ENCODE measurements around the gene REN. TPM values are rescaled to one million over a fixed set of nuclear protein-coding genes. Genes with fewer than 3 reads are reported as not detected.

The REN gene
- total RNA-seq, 4 donors from 2014 or later: 0.38 to 0.99 TPM; not detected in 2

- no peak for DNase-seq
- intact Hi-C loops (cut with DNase I): no loop called here
- H3K9me3 ChIP-seq: no peaks in the 10 kb centered on the region
- H3K4me1 ChIP-seq: peaks cover 28 to 61% (median 35%) of the 10 kb centered on the region in 3 donors
- no peak overlapping the region for H3K4me3 ChIP-seq
- no peaks in the 10 kb centered on the region for H3K27me3 ChIP-seq
- H3K27ac ChIP-seq: peak overlapping the region in 1 of 4 donors; percentile 79
- peaks cover 0 to 57% (median 18%) of the 10 kb centered on the region in 3 donors for H3K36me3 ChIP-seq
- no peak for TF ChIP-seq POLR2A (IDR thresholded peaks at IDR 0.05)
- TF ChIP-seq, protein P1, sequence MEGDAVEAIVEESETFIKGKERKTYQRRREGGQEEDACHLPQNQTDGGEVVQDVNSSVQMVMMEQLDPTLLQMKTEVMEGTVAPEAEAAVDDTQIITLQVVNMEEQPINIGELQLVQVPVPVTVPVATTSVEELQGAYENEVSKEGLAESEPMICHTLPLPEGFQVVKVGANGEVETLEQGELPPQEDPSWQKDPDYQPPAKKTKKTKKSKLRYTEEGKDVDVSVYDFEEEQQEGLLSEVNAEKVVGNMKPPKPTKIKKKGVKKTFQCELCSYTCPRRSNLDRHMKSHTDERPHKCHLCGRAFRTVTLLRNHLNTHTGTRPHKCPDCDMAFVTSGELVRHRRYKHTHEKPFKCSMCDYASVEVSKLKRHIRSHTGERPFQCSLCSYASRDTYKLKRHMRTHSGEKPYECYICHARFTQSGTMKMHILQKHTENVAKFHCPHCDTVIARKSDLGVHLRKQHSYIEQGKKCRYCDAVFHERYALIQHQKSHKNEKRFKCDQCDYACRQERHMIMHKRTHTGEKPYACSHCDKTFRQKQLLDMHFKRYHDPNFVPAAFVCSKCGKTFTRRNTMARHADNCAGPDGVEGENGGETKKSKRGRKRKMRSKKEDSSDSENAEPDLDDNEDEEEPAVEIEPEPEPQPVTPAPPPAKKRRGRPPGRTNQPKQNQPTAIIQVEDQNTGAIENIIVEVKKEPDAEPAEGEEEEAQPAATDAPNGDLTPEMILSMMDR (IDR thresholded peaks at IDR 0.05): no peak
- 52 to 67% methylated on average over 8 of the region's 8 CpGs for WGBS, 2 donors
Observed at GRCh38 chr1:204126386-204126785, 39.8 kb downstream of the REN start.

GRCh38 chr1:204125759-204126351 lies 40.3 kb downstream of the REN start:
- intact Hi-C loops (cut with DNase I): no loop called here
- Histone ChIP-seq H3K27me3 (no peaks in the 10 kb centered on the region), H3K9me3 (no peaks in the 10 kb centered on the region), H3K4me1 (peaks cover 23 to 55% (median 30%) of the 10 kb centered on the region in 3 donors), H3K27ac (no peak overlapping the region), H3K4me3 (no peak overlapping the region), H3K36me3 (peaks cover 0 to 63% (median 18%) of the 10 kb centered on the region in 3 donors)
- TF ChIP-seq, protein P1 (IDR thresholded peaks at IDR 0.05): no peak
- no peak for TF ChIP-seq POLR2A (IDR thresholded peaks at IDR 0.05)
- no peak for DNase-seq
- 80 to 91% methylated on average over 3 to 15 of the region's 18 CpGs for WGBS, 2 donors

DNA sequence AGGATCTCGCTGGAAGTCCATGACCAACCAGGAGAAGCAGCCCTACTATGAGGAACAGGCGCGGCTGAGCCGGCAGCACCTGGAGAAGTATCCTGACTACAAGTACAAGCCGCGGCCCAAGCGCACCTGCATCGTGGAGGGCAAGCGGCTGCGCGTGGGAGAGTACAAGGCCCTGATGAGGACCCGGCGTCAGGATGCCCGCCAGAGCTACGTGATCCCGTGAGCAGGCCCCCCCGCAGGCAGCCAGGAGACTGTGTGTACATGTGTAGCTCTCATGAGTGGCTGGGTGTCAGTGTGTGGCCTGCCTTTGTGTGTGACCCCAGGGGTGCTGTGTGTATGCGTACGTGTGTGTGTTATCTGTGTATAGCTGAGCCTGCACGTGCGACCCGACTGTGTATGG lies 41.5 kb downstream of the REN start:
- Histone ChIP-seq H3K9me3 (no peaks in the 10 kb centered on the region), H3K4me1 (peaks cover 11 to 43% (median 20%) of the 10 kb centered on the region in 3 donors), H3K36me3 (peaks cover 6 to 75% (median 18%) of the 10 kb centered on the region in 3 donors), H3K4me3 (no peak overlapping the region), H3K27me3 (no peaks in the 10 kb centered on the region), H3K27ac (no peak overlapping the region)
- no peak for TF ChIP-seq POLR2A (IDR thresholded peaks at IDR 0.05)
- TF ChIP-seq, protein P1 (IDR thresholded peaks at IDR 0.05): no peak
- no peak for DNase-seq
- WGBS, 2 donors: 87 to 93% methylated on average over 3 to 18 of the region's 22 CpGs
- intact Hi-C loops (cut with DNase I): loop anchor here (5.0 kb wide), 2 partner anchors 57 to 252 kb away; no protein-coding TSS in a partner anchor

GRCh38 chr1:204123376-204123775 lies 42.8 kb downstream of the REN start:
- WGBS, 2 donors: 71 to 80% methylated on average over 5 of the region's 9 CpGs
- H3K27me3 ChIP-seq: no peaks in the 10 kb centered on the region
- H3K4me3 ChIP-seq: no peak overlapping the region
- TF ChIP-seq, protein P1 (IDR thresholded peaks at IDR 0.05): peak in 2 of 6 experiments; percentile 26 to 49
- no peak for TF ChIP-seq POLR2A (IDR thresholded peaks at IDR 0.05)
- DNase-seq: no peak
- H3K4me1 ChIP-seq: peaks cover 0 to 30% (median 9%) of the 10 kb centered on the region in 3 donors
- intact Hi-C loops (cut with DNase I): loop anchor here (5.0 kb wide), 2 partner anchors 56 to 251 kb away; no protein-coding TSS in a partner anchor
- H3K27ac ChIP-seq: no peak overlapping the region
- H3K9me3 ChIP-seq: no peaks in the 10 kb centered on the region
- H3K36me3 ChIP-seq: peaks cover 6 to 88% (median 18%) of the 10 kb centered on the region in 3 donors

GRCh38 chr1:204121840-204122555 lies 44.1 kb downstream of the REN start:
- H3K9me3 ChIP-seq: no peaks in the 10 kb centered on the region
- H3K4me3 ChIP-seq: no peak overlapping the region
- H3K36me3 ChIP-seq: peaks cover 6 to 100% (median 18%) of the 10 kb centered on the region in 3 donors
- DNase-seq: no peak
- no peak overlapping the region for H3K27ac ChIP-seq
- H3K4me1 ChIP-seq: peaks cover 0 to 20% (median 5%) of the 10 kb centered on the region in 3 donors
- TF ChIP-seq, protein P1 (IDR thresholded peaks at IDR 0.05): no peak
- TF ChIP-seq POLR2A (IDR thresholded peaks at IDR 0.05): no peak
- WGBS, 2 donors: 84 to 88% methylated on average over 11 to 13 of the region's 17 CpGs
- intact Hi-C loops (cut with DNase I): loop anchor here (5.0 kb wide), 2 partner anchors 55 to 250 kb away; no protein-coding TSS in a partner anchor
- H3K27me3 ChIP-seq: no peaks in the 10 kb centered on the region
